IMR-90 (cell line): ENCODE data around the gene FAAP24. TPM values are rescaled to one million over a fixed set of nuclear protein-coding genes. Genes with fewer than 3 reads are reported as not detected.

ENCODE experiments used
- ATAC-seq: fragments of 200-7000 bp; cut with Tn5 transposase; 2 replicates; pipeline ENCODE4 v1.9.1; 2020; ENCODE audit warnings: low read depth, mild to moderate bottlenecking, moderate library complexity
- BruUV-seq: library from RNA; stranded (reverse); fragments of 400-500 nt; replicated peaks from 2 replicates; lab custom pipeline; 2021; lab: Mats Ljungman, UMichigan
- CTCF ChIA-PET: fragments of 300-600 bp; formaldehyde crosslinking; extraction: SDS; loops from one replicate; lab custom pipeline; 2021; ENCODE audit warnings: antibody characterized with exemption; lab: Yijun Ruan, JAX
- POLR2A ChIA-PET: fragments of 300-600 bp; sonication (Branson Sonifier 250); formaldehyde crosslinking; loops from one replicate; lab custom pipeline; 2022; ENCODE audit warnings: antibody characterized with exemption; ENCODE audit not compliant: unreplicated experiment; lab: Charles Lee
- DNase-seq: peaks from one replicate; pipeline ENCODE4 v3.0.0; 2013
- H2AFZ ChIP-seq: replicated peaks from 2 replicates; pipeline ENCODE3; 2013; ENCODE audit warnings: low read length, mild to moderate bottlenecking; ENCODE audit not compliant: poor library complexity
- H2AK5ac ChIP-seq: 2 replicates; pipeline ENCODE4 v1.6.1; 2013; ENCODE audit warnings: low read depth, low read length, inconsistent platforms
- H2AK9ac ChIP-seq: replicated peaks from 2 replicates; pipeline ENCODE3; 2013; ENCODE audit warnings: mild to moderate bottlenecking, low read depth, low read length, moderate library complexity; ENCODE audit not compliant: poor library complexity
- H2BK120ac ChIP-seq: 2 replicates; pipeline ENCODE4 v1.6.1; 2013; ENCODE audit warnings: low read depth, low read length, inconsistent platforms
- H2BK15ac ChIP-seq: 3 replicates; pipeline ENCODE4 v1.6.1; 2013; ENCODE audit warnings: low read depth, low read length, inconsistent platforms
- H2BK20ac ChIP-seq: 2 replicates; pipeline ENCODE4 v1.6.1; 2013; ENCODE audit warnings: low read depth, mild to moderate bottlenecking, inconsistent platforms, low read length, moderate library complexity
- H2BK5ac ChIP-seq: 2 replicates; pipeline ENCODE4 v1.6.1; 2013; ENCODE audit warnings: mild to moderate bottlenecking, low read depth, low read length, inconsistent platforms; ENCODE audit not compliant: poor library complexity, severe bottlenecking
- H3K14ac ChIP-seq: replicated peaks from 2 replicates; pipeline ENCODE4 v1.6.1; 2013; ENCODE audit warnings: low read depth, low read length, inconsistent platforms
- H3K18ac ChIP-seq: 2 replicates; pipeline ENCODE4 v1.6.1; 2013; ENCODE audit warnings: low read depth, low read length, control low read depth
- H3K23ac ChIP-seq: 2 replicates; pipeline ENCODE4 v1.6.1; 2013; ENCODE audit warnings: low read depth, low read length, inconsistent platforms
- H3K27ac ChIP-seq: 2 replicates; pipeline ENCODE4 v1.5.1; 2013; ENCODE audit warnings: mild to moderate bottlenecking, control low read depth, low read length; ENCODE audit not compliant: insufficient read depth
- H3K27me3 ChIP-seq: 2 replicates; pipeline ENCODE4 v1.6.1; 2013; ENCODE audit warnings: low read length; ENCODE audit not compliant: control insufficient read depth, insufficient read depth
- H3K36me3 ChIP-seq: 2 replicates; pipeline ENCODE4 v1.6.1; 2013; ENCODE audit warnings: low read length, mixed read lengths; ENCODE audit not compliant: control insufficient read depth, insufficient read depth
- H3K4ac ChIP-seq: 2 replicates; pipeline ENCODE4 v1.6.1; 2013; ENCODE audit warnings: low read depth, low read length, inconsistent platforms
- H3K4me1 ChIP-seq: 2 replicates; pipeline ENCODE4 v1.6.1; 2013; ENCODE audit warnings: low read length, mixed read lengths; ENCODE audit not compliant: control insufficient read depth, insufficient read depth
- H3K4me2 ChIP-seq: 2 replicates; pipeline ENCODE4 v1.6.1; 2013; ENCODE audit warnings: low read depth, mild to moderate bottlenecking, control low read depth, low read length, moderate library complexity
- H3K4me3 ChIP-seq: 2 replicates; pipeline ENCODE4 v1.5.1; 2013; ENCODE audit warnings: low read depth, mild to moderate bottlenecking, control low read depth, low read length, moderate library complexity; ENCODE audit not compliant: insufficient read depth
- H3K56ac ChIP-seq: 2 replicates; pipeline ENCODE4 v1.6.1; 2013; ENCODE audit warnings: low read length, inconsistent platforms; ENCODE audit not compliant: insufficient read depth; ENCODE audit errors: extremely low read depth
- H3K79me1 ChIP-seq, 2 experiments: 2 replicates each; pipeline ENCODE4 v1.6.1; 2013; ENCODE audit warnings: low read length in 2 of 2, inconsistent platforms in 1 of 2, low read depth in 1 of 2
- H3K9ac ChIP-seq: 2 replicates; pipeline ENCODE4 v1.6.1; 2013; ENCODE audit warnings: low read depth, low read length, control low read depth
- H3K9me1 ChIP-seq: 2 replicates; pipeline ENCODE4 v1.6.1; 2013; ENCODE audit warnings: low read length, inconsistent platforms; ENCODE audit not compliant: insufficient read depth
- H3K9me3 ChIP-seq: 2 replicates; pipeline ENCODE4 v1.6.1; 2013; ENCODE audit warnings: low read length; ENCODE audit not compliant: control insufficient read depth, insufficient read depth
- H4K20me1 ChIP-seq: 2 replicates; pipeline ENCODE4 v1.6.1; 2013; ENCODE audit warnings: low read length, inconsistent platforms; ENCODE audit not compliant: insufficient read depth
- H4K5ac ChIP-seq: 2 replicates; pipeline ENCODE4 v1.6.1; 2013; ENCODE audit warnings: mild to moderate bottlenecking, low read depth, low read length, control low read depth
- H4K8ac ChIP-seq, 2 experiments: 2 replicates each; pipeline ENCODE4 v1.6.1; 2013; ENCODE audit warnings: low read depth in 2 of 2, low read length in 2 of 2, control low read depth in 1 of 2, inconsistent platforms in 1 of 2
- H4K91ac ChIP-seq: 2 replicates; pipeline ENCODE4 v1.6.1; 2013; ENCODE audit warnings: low read depth, low read length, inconsistent platforms; ENCODE audit not compliant: insufficient read depth
- CEBPB ChIP-seq: IDR thresholded peaks from 2 replicates; pipeline ENCODE4 v1.6.1; 2012; ENCODE audit warnings: low read depth, low read length, improper control_type of control experiment
- RAD21 ChIP-seq: IDR thresholded peaks from 2 replicates; pipeline ENCODE4 v1.6.1; 2012; ENCODE audit warnings: low read length, improper control_type of control experiment
- RCOR1 ChIP-seq: IDR thresholded peaks from 2 replicates; pipeline ENCODE4 v1.6.1; 2012; ENCODE audit warnings: mild to moderate bottlenecking, low read length, improper control_type of control experiment; ENCODE audit not compliant: insufficient replicate concordance
- RFX5 ChIP-seq: IDR thresholded peaks from 2 replicates; pipeline ENCODE4 v1.8.0; 2012; ENCODE audit warnings: low read depth, mild to moderate bottlenecking, low read length, moderate library complexity
- WGBS, 2 experiments: methylation state at CpG; one replicate each; pipeline versions ENCODE4 v1.1.5 to v1.1.7; 2013; ENCODE audit warnings: missing lambda C conversion rate in 2 of 2; ENCODE audit not compliant: insufficient read length in 1 of 2; ENCODE audit errors: extremely low coverage in 2 of 2; 5-methylcytosine and 5-hydroxymethylcytosine counted together
- dilution Hi-C: fragments of 300-500 bp; cut with HindIII; formaldehyde crosslinking; loops from one replicate; pipeline ENCODE4 v1.14.3; 2018; ENCODE audit warnings: low sequenced_read_pairs; ENCODE audit not compliant: unreplicated experiment
- in situ Hi-C: fragments of 300-500 bp; cut with MboI; formaldehyde crosslinking; loops from 3 replicates; pipeline ENCODE4 v1.14.3; 2019; ENCODE audit warnings: low sequenced_read_pairs, inconsistent platforms, mixed read lengths
- intact Hi-C: fragments of 100-400 bp; cut with micrococcal nuclease; formaldehyde crosslinking; loops from 2 replicates; pipeline ENCODE4 v1.10.0; 2022
- polyA plus RNA-seq, 3 experiments: library from polyadenylated mRNA; depleted of rRNA; stranded (reverse); fragments of >200 nt; gene quantifications; 2 replicates each; pipeline ENCODE4 v1.2.3, GENCODE V29; 2012; ENCODE audit warnings: low replicate concordance in 1 of 3
- total RNA-seq: library from RNA; depleted of rRNA; stranded (reverse); fragments of >200 nt; gene quantifications from 2 replicates; pipeline ENCODE4 v1.2.3, GENCODE V29; 2012

FAAP24 gene
- total and polyA plus RNA-seq, 2 of the 4 experiments (the other 2 are of a cell fraction): 2.2 to 2.3 TPM

DNA sequence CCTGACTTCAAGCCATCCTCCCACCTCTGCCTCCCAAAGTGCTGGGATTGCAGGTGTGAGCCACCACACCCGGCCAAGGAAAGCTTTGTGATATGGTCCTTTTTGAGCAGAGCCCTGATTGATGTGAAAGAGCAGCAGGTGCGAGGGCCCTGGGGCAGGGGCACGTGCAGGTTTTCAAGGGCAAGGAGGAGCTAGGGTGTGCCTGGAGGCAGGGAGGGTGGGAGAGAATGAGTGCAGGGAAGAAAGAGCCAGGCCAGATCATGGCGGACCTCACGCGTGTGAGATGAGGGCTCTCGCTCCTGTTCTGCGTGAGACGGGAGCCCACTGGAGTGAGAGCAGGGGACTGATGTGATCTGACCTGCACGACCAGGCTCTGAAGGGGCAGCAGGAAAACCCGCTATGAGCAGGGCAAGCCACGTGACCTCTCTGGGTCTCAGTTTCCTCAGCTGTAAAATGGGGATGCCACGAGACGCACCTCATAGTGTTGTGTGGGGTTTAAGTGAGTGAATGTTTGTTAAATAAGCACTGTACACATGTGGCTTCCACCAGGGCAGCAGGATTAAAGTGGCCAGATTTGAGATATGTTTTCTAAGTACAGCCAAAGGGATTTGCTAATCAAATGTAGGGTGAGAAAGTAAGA lies 25.8 kb downstream of the FAAP24 start:
- H4K5ac ChIP-seq: no peak overlapping the region
- H2AK9ac ChIP-seq: no peak overlapping the region
- dilution Hi-C loops: no loop called here
- H3K27me3 ChIP-seq: no peaks in the 10 kb centered on the region
- no peak overlapping the region for H3K4ac ChIP-seq
- H3K18ac ChIP-seq: no peak overlapping the region
- no peaks in the 10 kb centered on the region for H3K9me3 ChIP-seq
- no peaks in the 10 kb centered on the region for H4K20me1 ChIP-seq
- H3K4me1 ChIP-seq: no peaks in the 10 kb centered on the region
- no peak overlapping the region for H2BK5ac ChIP-seq
- no TSS peak for BruUV-seq
- no peak overlapping the region for H3K27ac ChIP-seq
- no peaks in the 10 kb centered on the region for H3K79me1 ChIP-seq
- no peak overlapping the region for H4K8ac ChIP-seq
- no peak overlapping the region for H3K14ac ChIP-seq
- no peak overlapping the region for H3K9ac ChIP-seq
- H2BK120ac ChIP-seq: no peak overlapping the region
- intact Hi-C loops: no loop called here
- H3K56ac ChIP-seq: no peak overlapping the region
- in situ Hi-C loops: no loop called here
- no peaks in the 10 kb centered on the region for H3K9me1 ChIP-seq
- DNase-seq (no peak), ATAC-seq (no peak)
- H2AK5ac ChIP-seq: no peak overlapping the region
- no peak overlapping the region for H2BK20ac ChIP-seq
- H2AFZ ChIP-seq: no peak overlapping the region
- ChIA-PET POLR2A (no interaction called here), CTCF (interaction anchor here (1.4 kb wide), 1 partner anchor 22 kb away, joined by 4 read pairs; no protein-coding TSS in a partner anchor)
- H3K23ac ChIP-seq: no peak overlapping the region
- TF ChIP-seq RFX5 (no peak), RAD21 (no peak), CEBPB (no peak), RCOR1 (no peak)
- 58% methylated on average over 4 of the region's 14 CpGs; no CpG with 5 or more reads in 1 of the 2 experiments for whole genome bisulfite sequencing, 2 experiments
- no peak overlapping the region for H3K4me3 ChIP-seq
- 0 out of 2 replicates have a peak, but pooled peaks cover 4% of the 10 kb centered on the region for H3K36me3 ChIP-seq
- no peak overlapping the region for H4K91ac ChIP-seq
- no peak overlapping the region for H2BK15ac ChIP-seq
- no peak overlapping the region for H3K4me2 ChIP-seq
